ENCODE data around the gene LCA5.
A peak's percentile ranks its signal among the peaks of the same experiment; 100 is the strongest.

DNA sequence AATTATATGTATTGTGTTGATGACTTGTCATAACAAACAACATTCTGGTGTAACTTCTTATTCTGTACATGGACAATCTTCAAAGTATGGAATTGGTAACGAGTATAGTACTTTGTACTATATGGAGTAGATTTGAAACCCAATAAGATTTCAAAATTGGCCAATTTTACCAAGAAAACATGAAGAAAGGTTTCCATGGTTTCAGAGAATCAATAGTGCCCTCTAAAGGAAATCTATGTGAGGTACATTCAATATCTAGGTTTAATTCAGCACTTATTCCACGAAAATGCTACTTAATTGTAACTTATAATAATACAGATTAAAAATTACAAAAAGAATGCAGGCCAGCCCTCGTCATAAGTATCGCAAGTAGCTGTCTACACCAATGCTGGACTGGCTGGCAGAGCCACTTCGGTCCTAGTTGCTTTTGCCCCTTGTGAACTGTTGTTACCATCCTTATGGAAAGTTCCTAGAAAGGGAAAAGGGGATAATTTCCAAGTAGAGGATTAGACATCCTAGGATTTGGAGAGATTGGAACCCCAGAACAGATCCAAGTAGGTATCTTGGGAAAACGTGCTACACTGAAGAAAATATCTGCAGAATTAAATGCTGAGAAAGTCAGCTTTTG lies 70.9 kb downstream of the LCA5 start:
- TF ChIP-seq, protein P1, sequence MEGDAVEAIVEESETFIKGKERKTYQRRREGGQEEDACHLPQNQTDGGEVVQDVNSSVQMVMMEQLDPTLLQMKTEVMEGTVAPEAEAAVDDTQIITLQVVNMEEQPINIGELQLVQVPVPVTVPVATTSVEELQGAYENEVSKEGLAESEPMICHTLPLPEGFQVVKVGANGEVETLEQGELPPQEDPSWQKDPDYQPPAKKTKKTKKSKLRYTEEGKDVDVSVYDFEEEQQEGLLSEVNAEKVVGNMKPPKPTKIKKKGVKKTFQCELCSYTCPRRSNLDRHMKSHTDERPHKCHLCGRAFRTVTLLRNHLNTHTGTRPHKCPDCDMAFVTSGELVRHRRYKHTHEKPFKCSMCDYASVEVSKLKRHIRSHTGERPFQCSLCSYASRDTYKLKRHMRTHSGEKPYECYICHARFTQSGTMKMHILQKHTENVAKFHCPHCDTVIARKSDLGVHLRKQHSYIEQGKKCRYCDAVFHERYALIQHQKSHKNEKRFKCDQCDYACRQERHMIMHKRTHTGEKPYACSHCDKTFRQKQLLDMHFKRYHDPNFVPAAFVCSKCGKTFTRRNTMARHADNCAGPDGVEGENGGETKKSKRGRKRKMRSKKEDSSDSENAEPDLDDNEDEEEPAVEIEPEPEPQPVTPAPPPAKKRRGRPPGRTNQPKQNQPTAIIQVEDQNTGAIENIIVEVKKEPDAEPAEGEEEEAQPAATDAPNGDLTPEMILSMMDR (IDR thresholded peaks at IDR 0.05; ENCODE audit: insufficient read depth, low read depth, low read length): peak; percentile 47
- no peak for TF ChIP-seq EZH2 (IDR thresholded peaks at IDR 0.05; ENCODE audit: insufficient read depth, low read length)

All from astrocyte (in vitro differentiated cells and primary cell).